Measurements from ENCODE around the gene TMEM179. TPM values are rescaled to one million over a fixed set of nuclear protein-coding genes. Genes with fewer than 3 reads are reported as not detected.

TMEM179 gene
- total RNA-seq, 4 donors from 2014 or later, result 1.1 to 10.5 (median 1.4) TPM; not detected in 1

- Histone ChIP-seq H3K9me3 (no peaks in the 10 kb centered on the region), H3K27me3 (no peaks in the 10 kb centered on the region), H3K4me1 (peaks cover 0 to 11% (median 10%) of the 10 kb centered on the region in 4 donors), H3K4me3 (no peak overlapping the region), H3K36me3 (no peaks in the 10 kb centered on the region), H3K27ac (no peak overlapping the region)
- in situ Hi-C loops (cut with MboI; ENCODE audit: low pct_ligation_motif_present in 1 of 4, low pct_unique_long_range_greater_than_20kb in 1 of 4, low sequenced_read_pairs in 3 of 4), result loop anchor here in 1 of 4 donors (10.0 kb wide), 1 partner anchor 67 kb away; no protein-coding TSS in a partner anchor
- TF ChIP-seq POLR2AphosphoS5 (IDR thresholded peaks at IDR 0.05) (no peak), CTCF (IDR thresholded peaks at IDR 0.05) (no peak), EP300 (IDR thresholded peaks at IDR 0.05; ENCODE audit: low read depth) (no peak), POLR2A (IDR thresholded peaks at IDR 0.05) (no peak)
- intact Hi-C loops (cut with DNase I; ENCODE audit: low total_unique reads), result no loop called here
- WGBS, 2 donors (ENCODE audit: low coverage in 1 of 2), result 62 to 65% methylated on average over 6 of the region's 6 CpGs
- DNase-seq, result no peak
Measured at GRCh38 chr14:104647467-104648043, 43.0 kb upstream of the TMEM179 start.

GRCh38 chr14:104644656-104645378, 40.2 kb upstream of the TMEM179 start:
- H3K4me1 ChIP-seq, result peaks cover 0 to 3% (median under 1%) of the 10 kb centered on the region in 4 donors
- DNase-seq, result no peak
- no peak overlapping the region for H3K27ac ChIP-seq
- in situ Hi-C loops (cut with MboI; ENCODE audit: low pct_ligation_motif_present in 1 of 4, low pct_unique_long_range_greater_than_20kb in 1 of 4, low sequenced_read_pairs in 3 of 4), result loop anchor here in 1 of 4 donors (10.0 kb wide), 1 partner anchor 70 kb away; no protein-coding TSS in a partner anchor
- WGBS, 2 donors (ENCODE audit: low coverage in 1 of 2), result 76 to 82% methylated on average over 2 to 11 of the region's 11 CpGs
- H3K4me3 ChIP-seq, result no peak overlapping the region
- H3K27me3 ChIP-seq, result peaks cover 7% of the 10 kb centered on the region
- TF ChIP-seq EP300 (IDR thresholded peaks at IDR 0.05; ENCODE audit: low read depth) (no peak), POLR2A (IDR thresholded peaks at IDR 0.05) (no peak), POLR2AphosphoS5 (IDR thresholded peaks at IDR 0.05) (no peak), CTCF (IDR thresholded peaks at IDR 0.05) (no peak)
- H3K36me3 ChIP-seq, result no peaks in the 10 kb centered on the region
- no peaks in the 10 kb centered on the region for H3K9me3 ChIP-seq
- intact Hi-C loops (cut with DNase I; ENCODE audit: low total_unique reads), result loop anchor here (5.0 kb wide), 1 partner anchor 508 kb away; the partner anchor contains the start of gene KIF26A

- TF ChIP-seq POLR2A (IDR thresholded peaks at IDR 0.05) (no peak), POLR2AphosphoS5 (IDR thresholded peaks at IDR 0.05) (no peak), CTCF (IDR thresholded peaks at IDR 0.05) (no peak), EP300 (IDR thresholded peaks at IDR 0.05; ENCODE audit: low read depth) (no peak)
- WGBS, 2 donors (ENCODE audit: low coverage in 1 of 2), result 60 to 91% methylated on average over 1 to 12 of the region's 12 CpGs
- Histone ChIP-seq H3K27me3 (peaks cover 13% of the 10 kb centered on the region), H3K9me3 (no peaks in the 10 kb centered on the region), H3K4me3 (no peak overlapping the region), H3K36me3 (no peaks in the 10 kb centered on the region), H3K27ac (no peak overlapping the region), H3K4me1 (peaks cover 0 to 3% (median 0%) of the 10 kb centered on the region in 4 donors)
- in situ Hi-C loops (cut with MboI; ENCODE audit: low pct_ligation_motif_present in 1 of 4, low pct_unique_long_range_greater_than_20kb in 1 of 4, low sequenced_read_pairs in 3 of 4) (loop anchor here in 1 of 4 donors (10.0 kb wide), 1 partner anchor 71 kb away; no protein-coding TSS in a partner anchor), intact Hi-C loops (cut with DNase I; ENCODE audit: low total_unique reads) (loop anchor here (5.0 kb wide), 1 partner anchor 507 kb away; the partner anchor contains the start of gene KIF26A)
- DNase-seq, result no peak
Measured at GRCh38 chr14:104644091-104644635, 39.6 kb upstream of the TMEM179 start.

GRCh38 chr14:104643306-104643705, 38.7 kb upstream of the TMEM179 start:
- no peak for TF ChIP-seq POLR2A (IDR thresholded peaks at IDR 0.05)
- TF ChIP-seq POLR2AphosphoS5 (IDR thresholded peaks at IDR 0.05), result no peak
- TF ChIP-seq EP300 (IDR thresholded peaks at IDR 0.05; ENCODE audit: low read depth), result no peak
- TF ChIP-seq CTCF (IDR thresholded peaks at IDR 0.05), result no peak
- H3K4me3 ChIP-seq, result no peak overlapping the region
- peaks cover 22% of the 10 kb centered on the region for H3K27me3 ChIP-seq
- in situ Hi-C loops (cut with MboI; ENCODE audit: low pct_ligation_motif_present in 1 of 4, low pct_unique_long_range_greater_than_20kb in 1 of 4, low sequenced_read_pairs in 3 of 4), result loop anchor here in 1 of 4 donors (10.0 kb wide), 1 partner anchor 71 kb away; no protein-coding TSS in a partner anchor
- H3K4me1 ChIP-seq, result peaks cover 0 to 3% (median 0%) of the 10 kb centered on the region in 4 donors
- WGBS, 2 donors (ENCODE audit: low coverage in 1 of 2), result 46% methylated on average over 8 of the region's 8 CpGs; no CpG with 5 or more reads in 1 of the 2 donors
- no peak for DNase-seq
- intact Hi-C loops (cut with DNase I; ENCODE audit: low total_unique reads), result loop anchor here (5.0 kb wide), 1 partner anchor 506 kb away; the partner anchor contains the start of gene KIF26A
- H3K36me3 ChIP-seq, result no peaks in the 10 kb centered on the region
- H3K9me3 ChIP-seq, result no peaks in the 10 kb centered on the region
- no peak overlapping the region for H3K27ac ChIP-seq
